ENCODE results near the gene SYT2. TPM values are rescaled to one million over a fixed set of nuclear protein-coding genes. Genes with fewer than 3 reads are reported as not detected.

Gene SYT2
- total RNA-seq, 1 experiment from 2014 or later, result 0.69 TPM

- peaks cover 60% of the 10 kb centered on the region for H3K4me1 ChIP-seq (ENCODE audit: insufficient read depth, low read length, poor library complexity, severe bottlenecking)
- peak overlapping the region; percentile 99 for H3K27ac ChIP-seq (ENCODE audit: low read depth, low read length, poor library complexity, severe bottlenecking)
- ChIA-PET CTCF (no interaction called here), POLR2A (ENCODE audit: low non-redundant PET) (no interaction called here)
- peak overlapping the region; percentile 14 for H3K4me3 ChIP-seq (ENCODE audit: low read depth, low read length, poor library complexity, severe bottlenecking)
- TF ChIP-seq CTCF (conservative IDR thresholded peaks at IDR 0.05; ENCODE audit: low read depth, low read length) (no peak), EZH2 (IDR thresholded peaks at IDR 0.05; ENCODE audit: borderline replicate concordance, low read depth, low read length, poor library complexity, severe bottlenecking) (no peak)
- no TSS peak for BruUV-seq (replicated peaks)
- no peaks in the 10 kb centered on the region for H3K36me3 ChIP-seq (ENCODE audit: insufficient read depth, low read length, poor library complexity, severe bottlenecking)
- DNase-seq (ENCODE audit: low spot score), result no peak
- H3K9me3 ChIP-seq (ENCODE audit: low read depth, low read length, poor library complexity, severe bottlenecking), result no peaks in the 10 kb centered on the region
- intact Hi-C loops (cut with micrococcal nuclease; ENCODE audit: unreplicated experiment), result loop anchor here (10.0 kb wide), 1 partner anchor 233 kb away; the partner anchor contains the start of genes PPP1R12B and UBE2T
- H3K27me3 ChIP-seq (replicated peaks; ENCODE audit: insufficient read depth, low read depth, low read length, poor library complexity), result no peaks in the 10 kb centered on the region
Measured at GRCh38 chr1:202577381-202577780, 132.9 kb downstream of the SYT2 start.

- POLR2A ChIA-PET (ENCODE audit: low non-redundant PET), result no interaction called here
- DNase-seq (ENCODE audit: low spot score), result peak; percentile 59
- intact Hi-C loops (cut with micrococcal nuclease; ENCODE audit: unreplicated experiment), result loop anchor here (10.0 kb wide), 1 partner anchor 232 kb away; the partner anchor contains the start of genes PPP1R12B and UBE2T
Measured at GRCh38 chr1:202576816-202577215, 133.4 kb downstream of the SYT2 start.

GRCh38 chr1:202575918-202576653 lies 134.2 kb downstream of the SYT2 start:
- no peak for TF ChIP-seq CTCF (conservative IDR thresholded peaks at IDR 0.05; ENCODE audit: low read depth, low read length)
- no peak for TF ChIP-seq EZH2 (IDR thresholded peaks at IDR 0.05; ENCODE audit: borderline replicate concordance, low read depth, low read length, poor library complexity, severe bottlenecking)
- intact Hi-C loops (cut with micrococcal nuclease; ENCODE audit: unreplicated experiment), result loop anchor here (10.0 kb wide), 1 partner anchor 231 kb away; the partner anchor contains the start of genes PPP1R12B and UBE2T
- peak; percentile 47 for DNase-seq (ENCODE audit: low spot score)
- Histone ChIP-seq H3K36me3 (ENCODE audit: insufficient read depth, low read length, poor library complexity, severe bottlenecking) (no peaks in the 10 kb centered on the region), H3K27ac (ENCODE audit: low read depth, low read length, poor library complexity, severe bottlenecking) (peak overlapping the region; percentile 99), H3K4me1 (ENCODE audit: insufficient read depth, low read length, poor library complexity, severe bottlenecking) (peaks cover 55% of the 10 kb centered on the region), H3K4me3 (ENCODE audit: low read depth, low read length, poor library complexity, severe bottlenecking) (no peak overlapping the region), H3K9me3 (ENCODE audit: low read depth, low read length, poor library complexity, severe bottlenecking) (no peaks in the 10 kb centered on the region), H3K27me3 (replicated peaks; ENCODE audit: insufficient read depth, low read depth, low read length, poor library complexity) (no peaks in the 10 kb centered on the region)
- ChIA-PET POLR2A (ENCODE audit: low non-redundant PET) (no interaction called here), CTCF (interaction anchor here (0.6 kb wide), 1 partner anchor 144 kb away, joined by 3 read pairs; no protein-coding TSS in a partner anchor)
- BruUV-seq (replicated peaks), result no TSS peak

More at GRCh38 chr1:202576816-202577215, 133.4 kb downstream of the SYT2 start:
- no peaks in the 10 kb centered on the region for H3K9me3 ChIP-seq (ENCODE audit: low read depth, low read length, poor library complexity, severe bottlenecking)
- TF ChIP-seq EZH2 (IDR thresholded peaks at IDR 0.05; ENCODE audit: borderline replicate concordance, low read depth, low read length, poor library complexity, severe bottlenecking), result no peak
- TF ChIP-seq CTCF (conservative IDR thresholded peaks at IDR 0.05; ENCODE audit: low read depth, low read length), result no peak
- BruUV-seq (replicated peaks), result no TSS peak
- peak overlapping the region; percentile 99 for H3K27ac ChIP-seq (ENCODE audit: low read depth, low read length, poor library complexity, severe bottlenecking)
- H3K36me3 ChIP-seq (ENCODE audit: insufficient read depth, low read length, poor library complexity, severe bottlenecking), result no peaks in the 10 kb centered on the region
- H3K27me3 ChIP-seq (replicated peaks; ENCODE audit: insufficient read depth, low read depth, low read length, poor library complexity), result no peaks in the 10 kb centered on the region
- CTCF ChIA-PET, result no interaction called here
- H3K4me3 ChIP-seq (ENCODE audit: low read depth, low read length, poor library complexity, severe bottlenecking), result no peak overlapping the region
- peaks cover 60% of the 10 kb centered on the region for H3K4me1 ChIP-seq (ENCODE audit: insufficient read depth, low read length, poor library complexity, severe bottlenecking)

Data from A673 (cell line).